ENCODE results near the gene CAMK2N1. TPM values are rescaled to one million over a fixed set of nuclear protein-coding genes. Genes with fewer than 3 reads are reported as not detected.

The CAMK2N1 gene
- total RNA-seq, 1 donor from 2014 or later = 0.18 TPM

GRCh38 chr1:20511518-20512428 lies 25.8 kb upstream of the CAMK2N1 start:
- CTCF ChIA-PET = no interaction called here
- no peak for DNase-seq
- Mint-ChIP-seq H3K27me3 (peaks cover 20% of the 10 kb centered on the region), H3K36me3 (ENCODE audit: low read depth) (peaks cover 8% of the 10 kb centered on the region), H3K4me3 (no peak overlapping the region), H3K4me1 (peaks cover 18% of the 10 kb centered on the region), H3K27ac (no peak overlapping the region), H3K9me3 (no peaks in the 10 kb centered on the region)
- no peak for TF ChIP-seq CTCF (IDR thresholded peaks at IDR 0.05)
- POLR2A ChIA-PET = interaction anchor here (0.6 kb wide), 1 partner anchor 213 kb away, joined by 6 read pairs; no protein-coding TSS in a partner anchor
- ATAC-seq (ENCODE audit: low read depth) = no peak
- intact Hi-C loops (cut with micrococcal nuclease) = no loop called here

DNA sequence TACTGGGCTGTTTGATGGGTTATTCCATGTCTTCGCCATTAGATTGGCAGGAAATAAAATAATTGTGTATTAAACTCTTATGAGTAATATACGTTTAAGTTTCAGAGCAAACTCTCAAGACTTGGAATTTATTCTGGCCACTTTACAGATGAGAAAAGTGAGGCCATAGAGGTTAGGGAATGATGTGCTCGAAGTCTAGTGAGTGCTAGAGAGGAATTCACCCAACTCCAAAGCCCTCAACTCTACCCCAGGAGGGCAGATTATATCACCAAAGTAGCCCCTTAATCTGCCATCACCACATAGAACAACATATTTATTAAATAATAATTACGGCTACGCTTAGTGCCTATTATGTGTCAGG lies 22.4 kb upstream of the CAMK2N1 start:
- Mint-ChIP-seq H3K27me3 (peaks cover 7% of the 10 kb centered on the region), H3K9me3 (no peaks in the 10 kb centered on the region), H3K36me3 (ENCODE audit: low read depth) (peaks cover 16% of the 10 kb centered on the region), H3K4me3 (peak overlapping the region; percentile 89), H3K4me1 (peaks cover 34% of the 10 kb centered on the region), H3K27ac (peak overlapping the region; percentile 89)
- ATAC-seq (ENCODE audit: low read depth) (no peak), DNase-seq (no peak)
- POLR2A ChIA-PET = interaction anchor here (0.9 to 1.1 kb wide), 2 partner anchors 125 to 153 kb away, joined by 4 read pairs; partner anchors contain the start of gene DDOST
- no peak for TF ChIP-seq CTCF (IDR thresholded peaks at IDR 0.05)
- intact Hi-C loops (cut with micrococcal nuclease) = loop anchor here (5.0 kb wide), 4 partner anchors 124 to 1296 kb away; partner anchors contain the start of genes HP1BP3, PINK1 and UBR4
- CTCF ChIA-PET = interaction anchor here (0.6 kb wide), 1 partner anchor 262 kb away, joined by 3 read pairs; no protein-coding TSS in a partner anchor

GRCh38 chr1:20507564-20508410 lies 21.8 kb upstream of the CAMK2N1 start, which contains the start of gene MUL1:
Gene MUL1, minus strand, starts transcription at chr1:20508151. Its CDS starts 127 bp downstream, at chr1:20508024.
- Mint-ChIP-seq H3K4me3 (peak within 1 kb of the TSS; percentile 89), H3K9me3 (no peaks in the 10 kb centered on the region), H3K27ac (peak within 1 kb of the TSS; percentile 89), H3K4me1 (peaks cover 34% of the 10 kb centered on the region), H3K27me3 (peaks cover under 1% of the 10 kb centered on the region), H3K36me3 (ENCODE audit: low read depth) (peaks cover 20% of the 10 kb centered on the region)
- ATAC-seq (ENCODE audit: low read depth) (peak; percentile 90), DNase-seq (peak; percentile 96)
- no peak for TF ChIP-seq CTCF (IDR thresholded peaks at IDR 0.05)
- POLR2A ChIA-PET = interaction anchor here (0.6 to 1.1 kb wide), 3 partner anchors 126 to 154 kb away, joined by 3 to 4 read pairs (median 4); partner anchors contain the start of gene DDOST
- CTCF ChIA-PET = interaction anchor here (0.6 to 1.8 kb wide), 2 partner anchors 13 to 261 kb away, joined by 3 read pairs; no protein-coding TSS in a partner anchor
- intact Hi-C loops (cut with micrococcal nuclease) = loop anchor here (5.0 kb wide), 4 partner anchors 125 to 1295 kb away; partner anchors contain the start of genes HP1BP3, PINK1 and UBR4

GRCh38 chr1:20507248-20507563 lies 21.2 kb upstream of the CAMK2N1 start:
- Mint-ChIP-seq H3K4me3 (peak overlapping the region; percentile 89), H3K36me3 (ENCODE audit: low read depth) (peaks cover 22% of the 10 kb centered on the region), H3K9me3 (no peaks in the 10 kb centered on the region), H3K4me1 (peaks cover 34% of the 10 kb centered on the region), H3K27me3 (no peaks in the 10 kb centered on the region), H3K27ac (peak overlapping the region; percentile 89)
- TF ChIP-seq CTCF (IDR thresholded peaks at IDR 0.05) = no peak
- intact Hi-C loops (cut with micrococcal nuclease) = loop anchor here (5.0 kb wide), 4 partner anchors 125 to 1295 kb away; partner anchors contain the start of genes HP1BP3, PINK1 and UBR4
- POLR2A ChIA-PET = interaction anchor here (0.6 kb wide), 1 partner anchor 154 kb away, joined by 3 read pairs; the partner anchor contains the start of gene DDOST
- DNase-seq (no peak), ATAC-seq (ENCODE audit: low read depth) (peak; percentile 23)
- CTCF ChIA-PET = interaction anchor here (1.8 kb wide), 1 partner anchor 13 kb away, joined by 3 read pairs; no protein-coding TSS in a partner anchor
